ENCODE data around the gene FRAS1.
"Not testable (repeated sequence)": the region's sequence is repeated elsewhere in the genome, so short reads cannot be mapped to it uniquely, and the experiment has no call there.

FRAS1 gene

DNA sequence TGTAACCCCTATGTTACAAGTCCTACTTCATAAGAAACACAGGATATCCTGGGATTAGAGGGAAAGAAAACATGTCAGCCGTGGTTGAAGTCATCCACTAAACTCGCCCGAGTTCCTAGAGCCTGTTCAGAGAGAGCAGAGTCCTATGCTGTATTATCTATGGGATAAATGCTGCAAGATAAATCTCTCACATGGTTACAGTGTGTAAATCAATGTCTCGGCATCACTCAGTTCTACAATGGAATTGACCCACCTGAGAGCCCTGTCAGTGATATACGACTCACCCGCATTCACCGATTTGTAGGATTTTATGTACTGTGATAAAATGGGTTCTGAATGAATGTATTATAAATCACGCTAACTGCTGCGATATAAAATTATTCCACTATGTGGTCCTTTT, 366.7 kb downstream of the FRAS1 start:
- DNase-seq (ENCODE audit: low read depth in 1 of 2, low spot score in 1 of 2) = no peak

DNA sequence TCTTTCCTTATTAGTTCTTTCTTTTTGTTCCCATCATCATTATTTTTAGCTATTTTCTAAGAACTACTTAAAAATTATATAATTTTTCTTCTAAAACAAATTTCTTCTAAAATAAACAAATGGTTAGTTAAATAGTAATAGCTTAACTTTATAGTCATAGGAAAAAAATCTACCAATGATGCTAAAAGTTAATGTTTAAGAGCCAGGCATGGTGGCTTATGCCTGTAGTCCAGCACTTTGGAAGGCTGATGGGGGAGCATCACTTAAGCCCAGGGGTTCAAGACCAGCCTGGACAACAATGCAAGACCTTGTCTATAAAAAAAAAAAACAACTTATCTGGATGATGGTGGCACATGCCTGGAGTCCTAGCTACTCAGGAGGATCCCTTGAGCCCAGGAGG, 367.3 kb downstream of the FRAS1 start:
- DNase-seq (ENCODE audit: low read depth in 1 of 2, low spot score in 1 of 2) = no peak

DNA sequence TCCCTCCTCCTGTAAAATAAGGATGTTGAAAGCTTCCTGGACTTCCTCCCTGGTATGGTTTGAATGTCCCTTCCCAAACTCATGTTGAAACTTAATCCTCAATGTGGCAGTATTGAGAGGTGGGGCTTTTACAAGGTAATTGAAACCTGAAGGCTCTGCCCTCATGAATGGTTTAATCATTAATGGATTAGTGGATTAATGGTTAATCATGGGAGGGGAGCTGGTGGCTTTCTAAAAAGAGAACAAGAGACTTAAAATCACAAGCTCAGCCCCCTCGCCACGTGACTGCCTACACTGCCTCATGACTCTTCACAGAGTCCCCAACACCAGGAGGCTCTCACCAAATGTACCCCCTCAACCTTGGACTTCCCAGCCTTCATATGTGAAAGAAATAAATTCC, 369.8 kb downstream of the FRAS1 start:
- no peak for DNase-seq (ENCODE audit: low read depth in 1 of 2, low spot score in 1 of 2)

DNA sequence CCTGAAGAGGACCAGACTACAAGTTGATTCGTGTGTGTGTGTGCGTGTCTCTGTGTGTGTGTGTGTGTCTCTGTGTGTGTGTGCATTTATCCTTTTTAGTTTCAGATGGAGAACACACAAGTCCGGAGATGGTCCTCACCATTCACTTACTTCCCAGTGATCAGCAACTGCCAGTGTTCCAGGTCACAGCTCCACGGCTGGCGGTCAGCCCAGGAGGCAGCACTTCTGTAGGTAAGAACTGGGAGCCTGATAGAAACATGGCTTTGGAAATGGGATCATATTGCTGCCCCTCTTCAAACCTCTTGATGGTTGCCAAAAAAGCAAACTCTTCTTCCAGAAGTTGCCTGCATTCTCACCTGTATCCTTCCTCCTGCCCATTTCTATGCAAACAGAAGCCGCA, 371.9 kb downstream of the FRAS1 start:
- DNase-seq (ENCODE audit: low read depth in 1 of 2, low spot score in 1 of 2) = no peak

DNA sequence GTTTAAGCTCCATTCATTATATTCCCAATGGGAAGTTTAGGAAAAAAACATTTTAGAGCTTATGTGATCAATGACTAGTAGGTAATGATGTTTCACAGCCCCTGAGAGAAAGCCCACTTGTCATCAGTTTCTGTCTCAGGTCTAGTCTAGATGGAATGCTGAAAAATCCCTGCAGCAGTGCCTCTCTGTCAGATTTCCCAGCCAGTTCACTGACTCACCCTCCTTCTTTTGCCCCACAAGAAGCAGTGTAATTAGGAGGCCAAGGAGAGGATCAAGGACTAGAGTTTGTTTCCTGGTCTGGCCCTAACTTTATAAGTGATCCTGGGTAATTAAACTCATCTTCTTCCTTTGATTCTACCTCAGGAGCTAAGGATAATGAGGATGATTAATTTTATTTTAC, 375.8 kb downstream of the FRAS1 start:
- no peak for DNase-seq (ENCODE audit: low read depth in 1 of 2, low spot score in 1 of 2)

DNA sequence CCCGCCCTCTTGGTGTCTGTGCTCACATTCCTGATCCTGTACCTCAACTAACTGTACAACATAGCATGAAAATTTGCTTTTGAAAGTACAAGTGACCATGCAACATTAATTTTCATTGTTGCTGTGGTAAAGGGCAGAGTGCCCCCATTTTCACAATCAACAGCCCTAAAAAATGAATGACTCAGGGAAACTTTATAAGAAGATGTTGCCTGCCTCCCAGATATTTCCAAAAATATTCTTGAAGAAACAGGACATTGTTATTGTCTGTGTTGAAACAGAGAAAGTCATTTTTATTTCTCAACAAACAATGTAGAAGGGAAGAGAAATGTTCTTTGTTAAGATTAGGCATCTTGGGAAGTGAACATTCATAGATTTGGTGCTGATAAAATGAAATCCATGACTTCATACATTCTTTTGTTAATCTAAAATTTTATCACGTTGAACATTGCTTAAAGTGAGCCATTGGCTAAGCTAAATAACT, 380.5 kb downstream of the FRAS1 start:
- no peak for DNase-seq (ENCODE audit: low read depth in 1 of 2, low spot score in 1 of 2)

DNA sequence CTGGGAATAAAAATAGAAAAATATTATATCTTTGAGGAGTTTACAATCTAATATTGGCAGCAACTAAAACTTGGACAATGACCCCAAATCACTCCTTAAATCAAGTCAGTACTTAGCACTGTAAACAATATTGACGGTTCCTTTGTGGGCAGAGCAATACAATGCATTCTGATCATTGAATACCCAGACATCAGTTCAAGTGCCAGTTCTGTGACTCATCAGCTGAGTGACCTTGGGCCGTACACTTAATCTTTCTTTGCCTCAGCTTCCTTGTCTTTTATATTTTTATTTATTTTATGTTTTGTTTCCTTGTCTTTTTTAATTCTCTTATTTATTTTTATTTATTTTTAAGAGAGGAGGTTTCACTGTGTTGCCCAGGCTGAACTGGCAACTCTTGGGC, 382.2 kb downstream of the FRAS1 start:
- DNase-seq (ENCODE audit: low read depth in 1 of 2, low spot score in 1 of 2) = no peak

DNA sequence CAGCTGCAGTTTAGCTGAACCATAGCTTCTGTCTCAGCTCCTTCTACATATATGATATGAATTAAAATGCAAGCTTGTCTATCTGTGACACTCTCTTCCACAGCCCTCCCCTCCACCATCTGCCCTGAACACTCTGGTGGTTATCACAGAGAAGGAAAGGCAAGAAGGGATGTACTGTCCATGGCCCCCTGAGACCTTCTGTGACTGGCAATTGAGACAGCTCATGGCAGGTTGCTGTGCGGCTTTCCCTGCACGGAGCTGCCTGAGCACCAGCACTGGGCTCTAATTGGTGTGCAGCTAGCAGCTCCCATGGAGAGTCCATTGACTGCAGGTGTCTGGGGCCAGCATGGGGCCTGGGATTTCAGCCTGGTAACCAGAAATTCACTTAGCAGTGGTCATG, 384.6 kb downstream of the FRAS1 start:
- no peak for DNase-seq (ENCODE audit: low read depth in 1 of 2, low spot score in 1 of 2)

DNA sequence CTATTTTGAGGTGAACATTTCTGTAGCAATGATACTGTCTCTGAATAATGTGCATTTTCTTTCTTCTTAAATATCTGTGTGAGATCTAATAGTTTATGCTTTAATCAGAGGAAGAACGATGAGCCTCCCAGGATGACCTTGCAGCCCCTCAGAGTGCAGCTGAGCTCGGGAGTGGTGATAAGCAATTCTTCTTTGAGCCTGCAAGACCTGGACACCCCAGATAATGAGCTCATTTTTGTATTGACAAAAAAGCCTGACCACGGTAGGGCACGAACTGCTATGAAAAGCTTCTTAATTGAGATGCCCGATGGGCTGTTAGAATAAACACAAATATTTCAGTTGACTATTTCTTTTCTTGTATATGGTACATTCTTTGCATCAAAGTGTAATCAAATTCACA, 389.5 kb downstream of the FRAS1 start:
- DNase-seq (ENCODE audit: low read depth in 1 of 2, low spot score in 1 of 2) = no peak

DNA sequence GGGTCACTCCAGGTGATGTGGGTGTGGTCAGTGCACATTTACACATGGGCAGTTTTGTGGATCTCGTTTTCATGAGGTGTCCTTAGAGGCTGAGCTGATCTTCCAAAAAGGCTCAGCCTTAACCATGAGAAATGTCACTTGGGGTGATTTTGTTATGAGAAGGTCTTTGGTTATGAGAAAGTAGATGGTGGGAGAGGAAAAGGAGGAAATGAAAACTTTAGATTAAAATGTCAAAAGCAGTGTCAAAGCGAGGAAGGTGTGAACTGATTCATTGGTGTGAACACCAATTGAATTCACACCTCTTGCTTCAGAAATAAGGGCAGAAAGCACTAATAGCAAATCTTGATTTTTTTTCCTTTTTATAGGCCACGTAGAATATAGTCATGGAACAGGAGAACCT, 394.3 kb downstream of the FRAS1 start:
- DNase-seq (ENCODE audit: low read depth in 1 of 2, low spot score in 1 of 2) = no peak

DNA sequence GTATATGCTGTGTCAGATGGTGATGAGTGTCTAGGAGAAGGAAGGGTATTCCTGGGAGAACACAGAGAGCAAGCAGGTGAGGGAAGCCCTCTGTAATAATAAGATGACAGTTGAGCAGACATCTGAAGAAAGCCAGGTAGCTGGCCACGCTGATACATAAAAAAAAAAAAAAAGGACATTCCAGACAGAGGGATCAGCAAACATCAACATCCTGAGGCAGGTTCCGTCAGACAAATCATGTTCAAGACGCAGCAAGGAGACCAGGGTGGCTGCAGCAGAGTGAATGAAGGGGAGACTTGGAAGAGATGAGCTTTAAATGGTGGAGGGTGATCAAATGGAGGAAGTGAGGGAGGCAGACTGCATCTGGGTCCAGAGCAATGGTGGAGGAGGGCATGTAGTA, 396.9 kb downstream of the FRAS1 start:
- DNase-seq (ENCODE audit: low read depth in 1 of 2, low spot score in 1 of 2) = no peak

DNA sequence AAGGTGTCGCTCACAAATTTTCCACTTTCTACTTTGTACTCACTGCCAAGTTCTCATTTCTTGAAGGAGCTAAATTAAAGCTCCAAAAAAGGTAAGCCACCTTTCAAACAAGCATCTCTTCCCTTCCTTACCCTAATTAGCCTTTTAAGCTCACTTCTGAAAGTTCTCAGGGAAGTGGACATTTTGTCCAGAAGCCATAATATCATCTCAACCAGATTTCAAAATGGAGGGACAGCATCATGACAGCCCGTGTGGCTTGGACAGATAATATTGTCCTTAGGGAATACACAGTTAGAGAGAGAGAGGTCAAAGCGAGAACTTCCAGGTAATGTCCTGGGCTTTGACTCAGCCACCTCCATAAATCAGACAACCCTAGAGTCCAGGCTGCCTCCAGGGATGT, 400.6 kb downstream of the FRAS1 start:
- no peak for DNase-seq (ENCODE audit: low read depth in 1 of 2, low spot score in 1 of 2)

DNA sequence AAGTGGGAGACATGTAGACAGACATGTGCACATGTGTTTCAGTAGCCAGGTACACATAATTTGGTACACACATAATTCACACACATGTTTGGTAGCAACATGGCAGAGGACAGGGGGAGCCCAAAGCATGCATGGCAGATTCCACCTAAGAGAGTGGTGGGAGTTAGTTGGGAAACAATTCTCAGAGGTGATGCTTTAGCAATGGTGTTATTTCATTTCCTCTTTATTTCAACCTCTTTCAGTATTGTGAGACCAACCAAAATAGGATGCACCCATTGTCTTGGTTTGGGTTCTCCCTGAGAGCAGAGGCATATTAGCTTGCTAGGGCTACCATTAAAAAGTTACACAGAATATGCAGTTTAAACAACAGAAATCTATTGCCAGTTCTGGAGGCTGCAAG, 402.2 kb downstream of the FRAS1 start:
- DNase-seq (ENCODE audit: low read depth in 1 of 2, low spot score in 1 of 2) = no peak

DNA sequence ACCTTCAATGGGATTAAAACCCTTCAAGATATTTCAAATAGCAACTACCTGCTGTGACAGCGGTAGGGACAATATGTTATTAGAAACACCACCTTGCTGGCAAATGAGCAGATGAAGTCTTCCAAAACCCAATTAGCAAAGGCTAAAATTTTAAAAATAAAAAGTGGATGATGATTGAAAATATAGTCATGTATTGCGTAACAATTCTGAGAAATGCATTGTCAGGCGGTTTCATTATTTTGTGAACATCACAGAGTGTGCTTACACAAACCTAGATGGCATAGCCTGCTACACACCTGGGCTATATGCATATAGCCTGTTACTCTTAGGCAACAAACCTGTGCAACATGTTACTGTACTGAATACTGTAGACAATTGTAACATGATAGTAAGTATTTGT, 403.2 kb downstream of the FRAS1 start:
- no peak for DNase-seq (ENCODE audit: low read depth in 1 of 2, low spot score in 1 of 2)

DNA sequence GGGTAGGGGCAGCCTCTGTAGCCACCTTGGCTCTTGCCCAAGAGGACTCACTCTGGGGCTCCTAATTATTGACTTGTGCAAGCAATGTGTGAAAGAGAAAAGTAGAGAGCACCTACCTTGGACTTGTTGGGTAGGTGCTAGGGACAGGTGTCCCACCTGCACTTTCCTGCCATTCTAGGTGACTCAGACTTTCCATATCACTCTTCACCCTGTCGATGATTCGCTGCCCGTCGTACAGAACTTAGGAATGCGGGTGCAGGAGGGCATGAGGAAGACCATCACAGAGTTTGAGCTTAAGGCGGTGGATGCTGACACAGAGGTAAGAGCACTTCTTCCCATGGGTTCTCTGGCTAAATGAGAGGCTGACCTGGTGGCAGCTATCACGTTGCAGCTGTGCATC, 407.1 kb downstream of the FRAS1 start:
- DNase-seq (ENCODE audit: low read depth in 1 of 2, low spot score in 1 of 2) = no peak

DNA sequence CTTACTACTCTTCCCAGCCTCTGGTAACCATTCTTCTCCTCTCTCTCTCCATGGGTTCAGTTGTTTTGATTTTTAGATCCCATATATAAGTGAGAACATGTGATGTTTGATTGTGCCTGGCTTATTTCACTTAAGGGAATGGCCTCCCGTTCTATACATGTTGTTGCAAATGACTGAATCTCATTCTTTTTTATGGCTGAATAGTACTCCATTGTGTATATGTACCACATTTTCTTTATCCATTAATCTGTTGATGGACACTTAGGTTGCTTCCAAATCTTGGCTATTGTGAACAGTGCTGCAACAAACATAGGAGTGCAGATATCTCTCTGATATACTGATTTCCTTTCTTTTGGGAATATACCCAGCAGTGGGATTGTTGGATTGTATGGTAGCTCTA, 410.1 kb downstream of the FRAS1 start:
- not testable (repeated sequence) for DNase-seq (ENCODE audit: low read depth in 1 of 2, low spot score in 1 of 2)

DNA sequence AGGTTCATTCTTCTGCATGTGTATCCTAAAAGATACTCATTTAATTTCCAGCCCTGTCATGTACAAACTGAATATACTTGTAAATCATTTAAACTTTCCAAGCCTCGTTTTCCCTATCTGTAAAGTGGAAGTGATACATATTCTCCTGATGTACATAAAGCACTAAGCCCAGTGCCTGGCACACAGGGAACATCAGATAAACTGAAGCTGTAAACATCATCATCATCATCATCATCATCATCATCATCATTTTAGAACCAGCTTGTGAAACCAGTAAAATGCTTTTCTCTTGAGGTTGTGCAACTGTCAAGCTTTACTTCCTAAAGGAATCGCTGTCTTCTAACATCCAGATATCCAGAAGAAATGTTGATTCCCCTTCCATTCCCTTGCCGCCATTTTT, 411.1 kb downstream of the FRAS1 start:
- no peak for DNase-seq (ENCODE audit: low read depth in 1 of 2, low spot score in 1 of 2)

DNA sequence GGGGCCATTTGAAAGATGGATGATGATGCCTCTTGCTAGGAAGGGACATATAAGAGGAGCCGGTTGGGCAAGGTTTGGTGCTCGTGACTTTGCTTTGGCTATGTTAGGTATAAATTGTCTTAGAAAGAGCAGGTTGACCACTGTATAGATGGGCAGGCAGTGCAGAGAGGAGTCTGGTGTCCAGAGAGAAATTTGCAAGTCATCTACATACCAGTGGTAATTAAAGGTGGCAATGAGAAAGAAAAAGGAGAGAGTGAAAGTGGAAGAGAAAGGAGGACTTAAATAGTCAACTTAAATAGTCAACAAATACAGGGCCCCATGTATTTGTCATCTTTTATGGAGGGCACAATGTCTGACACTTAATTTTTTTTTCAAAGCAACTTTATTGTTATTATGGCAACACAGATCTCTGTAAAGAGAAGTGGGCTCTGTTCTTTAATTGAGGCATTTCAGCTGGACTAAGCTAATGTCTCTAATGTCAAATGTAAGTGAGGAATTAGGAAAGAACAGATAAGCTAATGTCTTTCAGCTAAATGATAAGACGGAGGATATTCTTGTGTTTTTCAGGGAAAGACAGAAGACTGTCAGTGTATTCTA, 419.1 kb downstream of the FRAS1 start:
- no peak for DNase-seq (ENCODE audit: low read depth in 1 of 2, low spot score in 1 of 2)

DNA sequence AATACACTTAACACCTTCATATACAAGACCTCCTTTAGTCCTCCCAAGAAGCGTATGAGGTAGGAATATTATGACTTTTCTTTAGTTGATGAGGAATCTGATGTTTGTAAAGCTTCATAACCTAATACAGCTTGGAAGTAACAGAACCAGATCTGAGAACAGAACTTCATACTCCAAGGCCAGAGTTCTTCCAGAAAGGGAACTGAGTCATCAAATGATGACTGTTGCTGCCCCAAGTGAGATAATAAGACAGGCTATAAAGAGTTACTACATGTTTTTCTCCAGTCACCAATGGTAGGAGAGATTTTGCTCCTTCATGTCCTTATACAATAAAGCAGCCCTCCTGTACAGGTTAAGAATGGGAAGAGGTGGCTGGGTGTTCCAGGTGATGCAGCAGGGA, 420.2 kb downstream of the FRAS1 start:
- DNase-seq (ENCODE audit: low read depth in 1 of 2, low spot score in 1 of 2) = no peak

DNA sequence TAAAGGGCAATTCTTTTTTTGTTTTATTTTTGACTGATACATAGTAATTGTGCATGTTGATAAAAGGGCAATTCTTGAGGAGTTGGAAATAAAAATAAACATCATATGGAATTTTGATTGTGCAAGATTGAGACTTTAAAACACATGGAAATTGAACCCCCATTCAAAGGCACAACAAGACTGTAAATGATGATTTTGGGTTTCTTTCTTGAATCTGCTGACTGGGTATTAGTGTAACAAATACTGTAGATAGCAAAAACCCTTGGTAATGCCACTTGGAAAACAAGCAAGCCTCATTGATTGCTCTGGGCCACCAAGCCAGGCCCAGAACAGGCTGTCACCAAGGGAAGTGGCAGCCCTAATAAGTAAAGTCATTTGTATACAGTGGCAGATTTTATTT, 421.4 kb downstream of the FRAS1 start:
- DNase-seq (ENCODE audit: low read depth in 1 of 2, low spot score in 1 of 2) = no peak

DNA sequence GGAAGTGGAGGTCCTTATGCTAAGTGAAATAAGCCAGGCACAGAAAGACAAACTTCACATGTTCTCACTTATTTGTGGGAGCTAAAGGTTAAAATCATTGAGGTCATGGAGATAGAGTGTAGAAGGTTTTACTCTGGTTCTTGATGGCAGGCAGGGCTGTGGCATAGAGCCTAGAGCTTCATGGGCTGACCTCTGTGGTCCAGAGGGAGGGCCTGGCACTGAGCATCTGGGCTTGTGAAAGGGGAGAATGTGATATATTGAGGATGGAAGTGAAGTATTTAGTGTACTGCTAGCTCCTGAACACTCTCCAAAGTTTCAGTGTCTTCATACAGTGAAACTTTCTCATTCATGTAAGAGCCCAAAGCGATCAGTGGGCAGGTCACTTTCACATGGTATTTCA, 423.2 kb downstream of the FRAS1 start:
- DNase-seq (ENCODE audit: low read depth in 1 of 2, low spot score in 1 of 2) = no peak

DNA sequence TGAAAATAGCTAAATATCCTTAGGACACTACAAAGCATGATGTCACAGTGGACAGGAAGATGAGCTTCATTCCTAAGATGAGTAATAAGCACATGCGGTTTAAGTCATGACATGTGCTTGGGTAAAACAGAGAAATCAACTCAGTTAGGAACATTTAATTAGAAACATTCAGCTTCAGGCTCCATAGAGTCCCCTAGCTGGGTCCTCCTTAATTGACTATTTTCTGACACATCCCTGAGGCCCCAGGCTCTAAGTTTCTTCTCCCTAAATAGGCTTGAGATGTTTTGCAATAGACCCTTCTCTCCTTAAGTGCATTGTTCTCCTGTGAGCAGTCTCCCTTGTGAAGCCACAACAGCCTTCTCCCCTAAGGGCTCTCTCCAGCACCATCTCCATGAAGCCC, 424.1 kb downstream of the FRAS1 start:
- no peak for DNase-seq (ENCODE audit: low read depth in 1 of 2, low spot score in 1 of 2)

DNA sequence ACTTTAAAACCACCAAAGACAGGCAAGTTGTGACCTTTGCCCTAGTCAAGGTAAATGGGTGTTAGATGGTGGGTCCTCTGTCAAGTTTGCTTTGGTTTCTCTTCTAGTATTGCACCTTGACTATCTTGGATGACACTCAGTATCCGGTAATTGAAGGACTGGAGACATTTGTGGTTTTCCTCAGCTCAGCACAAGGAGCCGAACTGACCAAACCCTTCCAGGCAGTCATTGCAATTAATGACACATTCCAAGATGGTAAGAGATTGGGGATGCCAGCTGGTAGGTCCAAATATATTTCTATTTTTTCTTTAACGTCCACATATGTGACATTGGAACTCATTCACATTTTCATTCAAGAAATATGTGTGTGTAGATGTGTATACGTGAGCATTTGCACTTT, 425.2 kb downstream of the FRAS1 start:
- no peak for DNase-seq (ENCODE audit: low read depth in 1 of 2, low spot score in 1 of 2)

DNA sequence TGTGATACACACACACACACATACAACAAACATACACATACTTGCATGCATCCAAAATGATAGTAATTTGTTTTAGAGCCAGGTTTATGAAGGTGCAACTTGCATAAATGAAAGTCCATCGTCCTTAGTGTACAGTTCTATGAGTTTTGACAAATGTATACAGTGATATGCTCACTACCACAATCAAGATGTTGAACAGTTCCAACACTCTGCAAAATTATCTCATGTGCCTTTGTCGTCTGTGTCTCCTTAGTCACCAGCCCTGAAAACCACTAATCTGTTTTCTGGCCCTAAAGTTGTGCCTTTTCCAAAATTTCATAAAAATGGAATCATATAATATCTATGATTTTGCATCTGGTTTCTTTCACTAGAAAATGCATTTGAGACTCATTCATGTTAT, 426.7 kb downstream of the FRAS1 start:
- no peak for DNase-seq (ENCODE audit: low read depth in 1 of 2, low spot score in 1 of 2)

Measured in stimulated activated CD4-positive, alpha-beta T cell treated with anti-CD3 and anti-CD28 coated beads, Interleukin-15, amount 100 ng/mL, for 1 hour (primary cell).